ENCODE measurements around the gene ROBO1. TPM values are rescaled to one million over a fixed set of nuclear protein-coding genes. Genes with fewer than 3 reads are reported as not detected.

The ROBO1 gene
- total and polyA plus RNA-seq, 2 donors (not counting 3 experiments of a cell fraction or from before 2014, with no cell fraction given) = 5.9 to 14.2 TPM

- Histone ChIP-seq H3K9me3 (replicated peaks; ENCODE audit: control insufficient read depth, insufficient read depth, low read length) (no peaks in the 10 kb centered on the region), H3K9me1 (replicated peaks; ENCODE audit: control insufficient read depth, extremely low read depth, insufficient read depth, low read length) (no peaks in the 10 kb centered on the region), H3K36me3 (ENCODE audit: control insufficient read depth in 2 of 2, extremely low read depth in 1 of 2, insufficient read depth in 2 of 2, low read length in 2 of 2) (no peaks in the 10 kb centered on the region), H3K79me2 (ENCODE audit: control insufficient read depth, insufficient read depth, low read length) (no peaks in the 10 kb centered on the region), H3K27ac (ENCODE audit: insufficient read depth, low read depth, low read length) (no peak overlapping the region), H3K4me2 (ENCODE audit: insufficient read depth, low read length) (no peak overlapping the region), H3K4me1 (ENCODE audit: control insufficient read depth, extremely low read depth, insufficient read depth, low read length) (peaks cover 6% of the 10 kb centered on the region), H2AFZ (ENCODE audit: low read depth, low read length) (no peak overlapping the region), H4K20me1 (replicated peaks; ENCODE audit: control insufficient read depth, extremely low read depth, insufficient read depth, low read length) (no peaks in the 10 kb centered on the region), H3K27me3 (ENCODE audit: control insufficient read depth in 2 of 2, insufficient read depth in 2 of 2, low read length in 2 of 2) (no peaks in the 10 kb centered on the region), H3K9ac (replicated peaks; ENCODE audit: extremely low read depth, insufficient read depth, low read length) (no peak overlapping the region), H3K4me3 (replicated peaks in 1 of 3; ENCODE audit: insufficient read depth in 1 of 3, low read depth in 1 of 3, low read length in 3 of 3) (no peak overlapping the region)
- FAIRE-seq (no peak), DNase-seq (ENCODE audit: low read depth, low spot score) (peak; percentile 11)
- ChIA-PET CTCF (interaction anchor here (1.2 kb wide), 1 partner anchor 11 kb away, joined by 9 read pairs; no protein-coding TSS in a partner anchor), POLR2A (no interaction called here)
- dilution Hi-C loops (cut with MboI; ENCODE audit: extremely low pct_ligation_motif_present, low sequenced_read_pairs) (no loop called here), intact Hi-C loops (cut with micrococcal nuclease) (no loop called here)
- BruUV-seq (replicated peaks) = no TSS peak
- TF ChIP-seq, protein P1, sequence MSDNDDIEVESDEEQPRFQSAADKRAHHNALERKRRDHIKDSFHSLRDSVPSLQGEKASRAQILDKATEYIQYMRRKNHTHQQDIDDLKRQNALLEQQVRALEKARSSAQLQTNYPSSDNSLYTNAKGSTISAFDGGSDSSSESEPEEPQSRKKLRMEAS (IDR thresholded peaks at IDR 0.05; ENCODE audit: insufficient read depth, insufficient read length) = no peak
- no peak for TF ChIP-seq FOS (IDR thresholded peaks at IDR 0.05; ENCODE audit: borderline replicate concordance, insufficient read depth, low read length)
Observed at GRCh38 chr3:78867409-78868372, 900.1 kb downstream of the ROBO1 start.

- H3K36me3 ChIP-seq (ENCODE audit: control insufficient read depth in 2 of 2, extremely low read depth in 1 of 2, insufficient read depth in 2 of 2, low read length in 2 of 2) = no peaks in the 10 kb centered on the region
- DNase-seq (ENCODE audit: low read depth, low spot score) = no peak
- no TSS peak for BruUV-seq (replicated peaks)
- no peaks in the 10 kb centered on the region for H3K4me1 ChIP-seq (ENCODE audit: control insufficient read depth, extremely low read depth, insufficient read depth, low read length)
- no peak overlapping the region for H3K4me2 ChIP-seq (ENCODE audit: insufficient read depth, low read length)
- no peak overlapping the region for H3K4me3 ChIP-seq (replicated peaks in 1 of 3; ENCODE audit: insufficient read depth in 1 of 3, low read depth in 1 of 3, low read length in 3 of 3)
- H3K9me3 ChIP-seq (replicated peaks; ENCODE audit: control insufficient read depth, insufficient read depth, low read length) = no peaks in the 10 kb centered on the region
- H3K27me3 ChIP-seq (ENCODE audit: control insufficient read depth in 2 of 2, insufficient read depth in 2 of 2, low read length in 2 of 2) = no peaks in the 10 kb centered on the region
- no peaks in the 10 kb centered on the region for H4K20me1 ChIP-seq (replicated peaks; ENCODE audit: control insufficient read depth, extremely low read depth, insufficient read depth, low read length)
- intact Hi-C loops (cut with micrococcal nuclease) = no loop called here
- no peaks in the 10 kb centered on the region for H3K9me1 ChIP-seq (replicated peaks; ENCODE audit: control insufficient read depth, extremely low read depth, insufficient read depth, low read length)
- TF ChIP-seq EZH2 (IDR thresholded peaks at IDR 0.05; ENCODE audit: borderline replicate concordance, low read depth, low read length, severe bottlenecking) = no peak
- POLR2A ChIA-PET = no interaction called here
- H3K9ac ChIP-seq (replicated peaks; ENCODE audit: extremely low read depth, insufficient read depth, low read length) = no peak overlapping the region
- H2AFZ ChIP-seq (ENCODE audit: low read depth, low read length) = no peak overlapping the region
- no peak for FAIRE-seq
- dilution Hi-C loops (cut with MboI; ENCODE audit: extremely low pct_ligation_motif_present, low sequenced_read_pairs) = no loop called here
- H3K27ac ChIP-seq (ENCODE audit: insufficient read depth, low read depth, low read length) = no peak overlapping the region
- H3K79me2 ChIP-seq (ENCODE audit: control insufficient read depth, insufficient read depth, low read length) = no peaks in the 10 kb centered on the region
- CTCF ChIA-PET = interaction anchor here (1.3 kb wide), 1 partner anchor 9 kb away, joined by 3 read pairs; no protein-coding TSS in a partner anchor
Observed at GRCh38 chr3:78863306-78864203, 904.2 kb downstream of the ROBO1 start.

Data from endothelial cell of umbilical vein (primary cell).